TTC549 (cell line): ENCODE data around the gene GCNT4.

ENCODE experiments used
- FAIRE-seq: peaks from 2 replicates; lab custom pipeline; 2012; peaks lifted over from hg19 to GRCh38; lab: Jason Lieb, UNC

GCNT4 gene

DNA sequence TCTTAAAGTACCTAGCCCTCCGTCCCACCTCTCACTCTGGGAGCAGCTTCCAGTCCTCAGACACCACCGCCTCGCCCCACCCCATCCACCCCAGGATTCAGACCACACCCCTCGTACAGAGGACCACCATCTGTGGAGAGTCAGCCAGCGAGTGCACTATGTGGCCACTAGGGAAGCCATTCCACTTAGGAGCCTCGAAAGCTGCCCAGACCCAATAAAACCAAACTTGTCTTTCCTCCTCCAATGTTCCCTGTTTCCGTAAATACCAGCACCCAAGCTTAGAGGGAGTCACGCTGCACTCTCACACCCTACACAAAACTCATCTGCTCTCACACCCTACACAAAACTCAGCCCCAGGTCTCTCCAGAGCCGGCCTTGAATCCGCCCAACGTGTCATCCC lies 1.9 kb downstream of the GCNT4 start:
- FAIRE-seq = no peak

DNA sequence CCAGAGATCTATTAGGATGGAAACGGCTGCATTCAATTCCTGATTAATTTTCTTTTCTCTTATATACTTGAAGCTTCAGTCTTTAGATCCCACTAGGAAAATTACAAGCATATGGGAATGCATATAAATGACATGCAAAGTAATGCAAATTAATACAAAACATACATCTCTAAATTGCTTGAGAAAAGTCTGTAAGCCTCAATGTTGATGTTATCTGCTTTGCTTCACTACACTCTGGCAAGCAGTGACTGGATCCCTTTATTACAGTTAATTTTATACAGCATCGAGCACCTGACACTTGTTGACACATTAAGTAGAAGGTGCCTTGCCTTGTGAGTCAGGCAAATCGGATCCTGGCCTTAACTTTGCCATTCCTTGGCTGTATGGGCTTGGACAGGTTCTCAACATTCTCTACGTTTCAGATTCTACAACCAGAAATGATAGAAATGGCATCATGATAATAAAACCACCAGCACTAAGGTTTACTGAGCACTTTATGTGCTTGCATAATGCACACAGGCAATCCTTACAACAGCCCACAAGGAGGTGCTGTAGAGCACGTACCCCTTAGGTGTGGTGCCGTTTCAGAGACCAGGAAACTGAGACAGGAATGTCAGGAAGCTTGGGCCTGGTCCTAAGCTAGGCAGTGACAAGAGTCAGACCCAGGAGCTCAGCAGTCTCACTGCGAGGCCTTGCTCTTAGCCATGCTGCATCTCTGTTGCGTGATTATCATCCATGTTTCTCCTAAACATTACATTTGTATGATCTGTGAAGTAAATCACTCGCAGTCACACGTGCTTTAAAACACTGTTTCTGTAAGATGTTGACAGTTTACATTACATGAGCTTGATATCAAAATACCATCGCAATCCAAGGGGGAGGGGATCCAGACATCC lies 2.7 kb downstream of the GCNT4 start:
- no peak for FAIRE-seq

DNA sequence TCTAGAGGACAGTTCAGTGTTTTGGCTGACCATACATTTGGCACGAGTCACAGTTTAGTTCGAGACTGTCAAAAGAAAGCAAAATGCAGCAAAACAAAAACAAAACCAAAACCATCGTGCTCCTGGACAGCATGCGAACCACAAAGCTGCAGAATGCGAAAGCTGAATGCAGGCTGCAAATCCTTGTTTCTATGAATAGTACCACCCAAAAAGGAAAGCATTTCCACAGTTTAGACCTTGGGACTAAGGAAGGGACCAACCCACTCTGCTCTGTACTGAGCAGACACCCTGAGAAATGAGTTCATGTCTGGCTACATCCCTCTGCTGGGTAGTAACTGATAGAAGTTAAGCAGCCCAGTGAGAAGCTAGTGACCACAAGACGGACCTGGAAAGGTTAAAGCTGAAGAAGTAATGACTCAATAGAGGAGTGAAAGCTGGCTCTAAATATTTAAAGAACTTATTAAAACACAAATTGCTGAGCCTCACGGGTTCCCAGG lies 3.9 kb downstream of the GCNT4 start:
- no peak for FAIRE-seq

DNA sequence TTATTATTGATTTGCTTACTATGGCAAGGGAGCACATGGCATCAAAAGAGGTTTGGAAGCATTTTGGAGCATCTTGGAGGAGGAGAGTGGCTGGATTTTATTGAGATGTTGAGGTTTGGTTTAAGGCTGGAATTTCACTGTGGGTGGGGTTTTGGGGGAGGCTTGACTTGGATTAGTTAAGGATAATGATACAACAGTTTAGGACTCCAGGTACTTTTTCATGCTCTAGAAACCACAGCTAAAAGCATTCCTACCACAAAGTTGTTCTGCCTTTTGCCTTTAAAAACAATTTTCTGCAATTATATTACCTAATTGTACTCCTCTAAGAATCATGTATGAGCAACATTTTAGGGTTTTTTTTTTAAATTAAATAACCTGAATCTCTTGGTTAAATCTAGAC lies 5.0 kb downstream of the GCNT4 start:
- FAIRE-seq = no peak

DNA sequence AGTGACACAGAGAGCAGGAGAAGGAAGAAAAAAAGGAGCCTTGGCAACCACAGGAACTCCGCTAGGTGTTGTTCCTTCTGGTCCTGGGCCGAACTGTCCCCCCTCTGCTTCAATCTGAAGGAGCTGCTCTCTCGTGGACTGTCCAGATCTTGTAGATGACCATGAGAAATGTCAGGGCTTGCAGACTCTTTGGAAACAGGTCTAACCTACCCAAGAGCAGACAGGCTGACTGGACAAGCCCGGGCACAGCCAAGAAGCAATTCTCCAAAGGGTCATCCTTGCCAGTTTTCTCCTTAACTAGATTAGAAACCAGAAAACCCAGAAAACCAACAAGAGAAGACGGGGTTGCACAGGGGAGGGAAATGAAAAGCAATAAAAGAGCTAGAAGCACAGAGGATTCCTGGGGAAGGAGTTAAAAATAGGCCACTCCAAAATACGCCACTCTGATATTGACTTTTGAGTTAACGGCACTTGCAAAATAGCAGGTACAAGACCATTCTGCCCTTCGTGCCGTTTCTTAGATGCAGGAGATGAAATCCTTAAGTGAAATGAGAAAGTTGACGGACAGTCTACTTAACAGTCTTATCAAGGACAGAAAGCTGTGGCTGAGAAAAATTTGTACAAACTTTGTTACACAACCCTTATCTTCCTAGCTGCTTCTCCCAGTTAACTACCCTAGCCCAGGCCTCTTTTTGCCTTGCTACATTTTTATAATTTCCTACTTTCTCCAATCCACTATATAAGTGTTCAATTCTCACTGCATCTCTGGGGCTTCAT lies 5.8 kb downstream of the GCNT4 start:
- no peak for FAIRE-seq

DNA sequence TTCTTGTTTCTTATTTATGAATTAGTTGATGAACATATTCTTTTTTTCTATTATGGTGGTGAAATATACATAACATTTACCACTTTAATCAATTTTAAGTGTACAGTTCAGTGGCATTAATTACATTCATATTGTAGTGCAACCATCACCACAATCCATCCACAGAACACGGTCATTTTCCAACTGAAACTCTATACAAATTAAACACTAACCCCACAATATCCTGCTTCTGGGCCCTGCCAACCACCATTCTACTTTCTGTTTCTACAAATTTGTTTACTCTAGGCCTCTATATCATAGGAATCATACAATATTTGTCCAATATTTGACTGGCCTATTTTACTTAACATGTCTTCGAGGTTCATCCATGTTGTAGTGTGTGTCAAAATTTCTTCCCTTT lies 7.3 kb downstream of the GCNT4 start:
- FAIRE-seq = no peak

DNA sequence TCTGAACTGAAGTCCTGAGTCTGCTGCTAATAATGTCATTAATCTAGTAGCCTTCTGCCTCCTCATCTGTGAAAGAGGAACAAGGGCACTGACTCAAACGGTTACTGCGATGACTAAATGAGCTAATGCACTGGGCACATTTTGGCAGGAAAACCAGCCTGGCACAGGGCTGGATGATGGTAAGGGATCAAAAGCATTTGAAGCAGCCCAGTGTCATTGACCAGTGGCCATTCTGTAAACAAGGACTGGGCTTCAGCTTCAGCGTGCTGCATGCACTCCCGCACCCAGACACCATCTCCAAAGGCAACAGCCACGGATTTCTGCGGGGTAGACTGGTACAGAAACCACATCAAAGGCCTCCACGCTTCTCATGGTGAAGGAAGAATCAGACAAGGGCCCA lies 8.0 kb downstream of the GCNT4 start:
- FAIRE-seq = no peak

DNA sequence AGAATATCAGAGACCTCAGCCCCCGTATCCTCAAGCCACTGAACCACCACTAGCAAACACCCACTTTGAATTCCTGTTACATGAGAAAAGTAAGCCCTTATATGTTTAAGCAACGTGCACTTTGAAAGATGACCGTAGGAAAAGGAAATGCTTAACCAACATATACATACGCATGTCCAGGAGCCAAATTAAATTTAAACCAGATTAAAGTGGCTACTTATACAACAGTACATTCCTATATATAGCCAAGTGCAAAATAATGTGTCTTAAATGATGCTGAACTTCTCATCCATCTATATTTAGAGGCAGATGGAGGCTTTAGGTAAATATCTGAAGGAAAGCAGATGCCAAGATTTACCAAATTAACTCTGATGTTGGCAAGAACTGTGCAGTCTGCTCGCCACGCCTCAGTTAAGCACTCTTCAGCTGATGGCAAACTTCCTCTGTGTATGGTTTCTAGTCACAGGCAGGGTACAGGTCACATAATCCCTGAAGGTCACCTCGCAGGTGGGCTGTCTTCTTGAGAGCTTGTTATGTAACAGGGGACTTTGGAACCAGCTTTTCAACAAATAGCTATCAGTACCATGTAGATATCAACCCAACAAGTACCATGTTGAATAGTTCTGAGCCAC lies 8.6 kb downstream of the GCNT4 start:
- no peak for FAIRE-seq

DNA sequence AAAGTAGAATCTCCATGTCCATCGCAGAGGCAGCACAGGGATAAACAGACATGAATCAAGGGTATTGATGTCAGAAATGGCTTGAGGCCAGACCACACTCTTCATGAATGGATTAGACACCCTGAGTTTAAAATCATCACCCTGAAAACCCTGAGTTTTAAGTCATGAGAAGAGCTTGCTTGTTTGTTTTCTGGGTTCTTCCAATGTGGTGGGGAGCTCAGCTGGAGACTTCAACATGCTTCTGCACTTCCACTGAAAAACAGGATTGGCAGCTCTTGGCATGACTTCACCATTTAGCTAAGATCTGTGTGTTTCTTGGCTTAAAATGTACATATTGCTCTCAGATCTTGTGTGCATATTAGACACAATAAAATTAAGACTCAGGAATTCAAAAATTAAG lies 9.8 kb downstream of the GCNT4 start:
- FAIRE-seq = no peak

DNA sequence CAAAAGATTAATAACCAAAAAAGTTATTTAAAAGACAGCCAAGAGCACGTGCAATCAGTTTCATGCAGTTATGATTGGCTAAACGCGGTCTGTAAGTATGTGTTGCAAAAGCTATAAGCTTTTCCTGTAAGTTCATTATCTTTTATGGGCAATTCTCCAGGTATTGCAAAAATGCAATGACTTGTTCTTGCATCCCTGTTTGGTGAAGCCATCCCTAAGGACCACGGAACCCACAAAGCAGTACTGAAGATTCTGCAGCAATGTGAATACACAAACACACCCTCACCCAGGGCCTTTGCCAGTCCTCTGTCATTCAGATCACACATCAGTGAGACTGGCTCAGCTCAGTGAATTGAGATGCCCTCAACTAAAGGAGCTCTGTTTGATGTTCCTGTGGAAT lies 11.4 kb downstream of the GCNT4 start:
- FAIRE-seq = no peak

DNA sequence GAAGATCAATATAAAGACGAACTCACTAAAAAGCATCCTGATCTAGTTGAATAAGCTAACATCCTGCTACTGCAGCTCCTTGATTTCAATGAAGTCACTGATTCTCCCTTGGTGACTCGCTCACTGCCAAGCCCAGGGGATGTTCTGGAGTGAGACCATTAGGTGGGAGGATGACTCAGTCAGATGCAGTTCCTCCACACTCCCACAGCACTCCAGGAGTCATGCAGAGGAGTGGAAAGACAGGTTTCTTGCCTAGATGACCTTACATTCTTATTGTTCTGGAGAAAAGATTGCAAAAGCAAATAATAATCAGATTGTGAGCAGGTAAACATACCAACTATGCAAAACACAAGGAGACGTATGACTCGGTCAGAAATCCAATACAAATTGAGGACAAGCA lies 15.3 kb downstream of the GCNT4 start:
- FAIRE-seq = no peak

DNA sequence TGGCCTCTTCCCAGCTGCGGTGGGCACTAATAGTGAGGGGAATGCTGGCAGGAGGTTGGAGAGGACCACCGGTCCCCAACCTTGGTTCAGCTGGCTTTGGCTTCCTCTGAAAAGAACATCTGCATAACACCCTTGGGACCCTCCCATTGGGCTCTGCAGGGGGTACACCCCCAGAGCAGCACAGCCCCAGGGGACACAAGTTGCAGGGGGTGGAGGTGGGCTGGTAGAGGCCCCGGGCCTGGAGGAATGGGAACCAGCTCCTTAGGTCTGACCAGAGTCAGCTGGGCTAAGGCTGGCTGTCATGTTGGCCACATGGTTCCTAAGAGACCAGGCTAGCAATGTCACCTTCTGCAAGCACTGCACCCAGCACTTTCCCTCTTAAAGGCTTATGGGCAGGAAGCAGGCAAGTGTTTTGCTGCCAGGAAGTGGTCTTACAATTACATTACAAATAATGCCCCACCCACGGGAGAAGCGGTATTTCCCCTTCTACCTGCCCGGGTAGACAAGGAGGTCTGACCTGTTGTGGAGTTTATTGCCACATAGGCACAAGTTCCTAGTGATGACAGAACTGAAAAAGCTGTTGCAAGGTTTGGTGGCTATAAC lies 18.1 kb downstream of the GCNT4 start:
- no peak for FAIRE-seq

DNA sequence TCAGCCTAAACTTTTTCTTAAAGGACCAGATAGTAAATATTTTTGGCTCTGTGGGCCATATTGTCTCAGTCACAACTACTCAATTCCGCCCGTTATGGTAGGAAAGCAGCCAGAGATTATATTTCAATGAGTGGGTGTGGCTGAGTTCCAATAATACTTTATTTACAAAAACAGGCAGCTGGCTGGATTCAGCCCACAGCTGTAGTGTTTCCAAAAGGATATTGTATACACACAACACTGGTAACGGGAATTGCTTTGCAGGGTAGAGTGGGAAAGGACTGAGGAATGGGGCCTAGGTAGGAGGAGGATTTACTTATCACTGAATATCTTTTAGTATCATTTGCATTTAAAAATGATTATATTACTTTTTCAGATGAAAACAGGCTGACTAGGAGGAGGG lies 21.0 kb downstream of the GCNT4 start:
- no peak for FAIRE-seq

DNA sequence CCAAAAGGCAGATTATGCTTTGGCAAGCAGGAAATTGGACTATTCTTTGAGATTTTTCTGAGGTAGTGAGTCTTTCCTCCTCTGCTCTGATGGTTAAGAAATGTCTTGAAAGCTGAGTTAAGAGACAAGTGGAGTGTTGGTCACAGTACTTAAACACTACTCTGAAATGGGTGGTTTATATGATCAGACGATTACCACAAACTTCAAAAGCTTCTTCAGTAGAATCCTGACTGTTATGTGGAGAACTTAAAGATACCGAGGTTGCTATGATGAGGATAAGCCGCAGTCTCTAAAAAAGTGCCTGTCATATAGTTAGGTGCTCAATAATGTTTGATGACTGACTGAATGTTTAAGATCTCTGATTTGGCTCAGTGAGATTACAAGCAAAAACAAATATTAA lies 24.3 kb downstream of the GCNT4 start:
- FAIRE-seq = no peak

DNA sequence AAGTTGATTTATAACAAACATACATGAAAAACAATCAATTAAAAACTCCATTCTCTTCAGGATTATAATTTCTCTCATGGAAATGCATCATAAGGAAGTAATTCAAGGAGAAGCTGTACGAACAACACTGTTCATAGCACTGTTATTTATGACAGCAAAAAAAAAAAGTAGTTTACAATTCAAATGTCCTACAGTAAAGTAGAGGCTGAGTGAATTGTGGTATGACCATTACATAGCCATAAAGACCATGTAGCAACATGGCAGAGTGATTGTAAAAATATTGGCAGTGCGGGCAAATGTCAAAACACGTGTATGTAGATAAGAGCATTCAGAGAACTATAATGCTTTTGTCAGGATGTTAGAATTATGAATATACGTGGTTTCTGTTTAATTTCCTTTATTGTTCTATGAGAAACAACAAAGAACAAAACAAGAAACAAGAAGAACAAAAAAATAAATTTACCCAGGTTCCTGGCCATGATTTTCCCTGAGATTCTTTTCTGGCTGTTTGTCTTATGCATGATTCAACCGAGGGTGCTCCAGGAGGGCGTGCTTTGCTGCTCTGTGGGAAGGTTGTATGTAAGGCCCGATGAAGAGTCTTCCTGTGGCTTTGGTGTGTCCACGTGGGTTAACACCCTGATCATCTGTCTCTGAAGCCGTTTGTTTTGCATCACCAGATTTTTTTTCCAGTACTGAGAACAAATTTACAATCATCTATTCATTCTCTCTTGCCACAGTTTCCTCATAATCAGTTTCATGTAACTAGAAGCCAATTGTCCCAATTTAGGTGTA lies 28.8 kb downstream of the GCNT4 start:
- no peak for FAIRE-seq

DNA sequence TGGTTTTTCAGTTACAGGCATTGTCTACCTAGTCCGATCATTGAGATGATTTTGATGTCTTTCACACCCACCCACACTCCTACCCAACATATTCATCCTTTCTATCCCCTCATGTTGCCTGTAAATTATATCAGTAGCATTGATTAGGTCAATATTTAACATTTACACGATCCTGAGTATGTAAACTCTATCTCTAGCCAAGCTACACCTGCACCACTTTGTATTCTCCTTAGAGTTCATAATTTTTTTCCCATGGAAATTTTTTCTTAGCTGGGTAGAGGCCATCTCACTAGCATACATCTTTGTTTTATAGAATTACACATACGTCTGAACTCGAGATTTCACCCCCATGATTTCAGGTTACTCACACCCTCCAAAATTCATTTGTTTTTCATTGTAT lies 30.6 kb downstream of the GCNT4 start:
- no peak for FAIRE-seq

DNA sequence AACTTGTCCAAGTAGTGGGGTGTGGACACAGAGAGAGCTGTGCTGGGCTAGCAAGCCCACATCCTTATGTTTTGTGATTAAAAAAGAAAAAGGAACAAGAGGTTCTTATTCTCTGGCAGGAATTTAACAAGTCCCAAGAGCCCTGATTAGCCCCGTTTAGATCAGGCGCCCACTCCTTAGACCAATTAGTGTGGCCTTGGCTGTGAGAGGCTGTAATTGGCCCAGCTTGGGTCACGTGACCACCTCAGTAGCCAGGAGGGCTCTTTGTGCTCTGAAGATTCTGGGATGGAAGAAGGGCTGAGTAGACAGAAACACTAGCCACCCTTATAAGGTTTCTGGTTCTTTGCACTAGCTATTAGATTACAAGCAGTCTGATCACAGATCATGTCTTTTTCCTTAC lies 31.1 kb downstream of the GCNT4 start:
- FAIRE-seq = no peak

DNA sequence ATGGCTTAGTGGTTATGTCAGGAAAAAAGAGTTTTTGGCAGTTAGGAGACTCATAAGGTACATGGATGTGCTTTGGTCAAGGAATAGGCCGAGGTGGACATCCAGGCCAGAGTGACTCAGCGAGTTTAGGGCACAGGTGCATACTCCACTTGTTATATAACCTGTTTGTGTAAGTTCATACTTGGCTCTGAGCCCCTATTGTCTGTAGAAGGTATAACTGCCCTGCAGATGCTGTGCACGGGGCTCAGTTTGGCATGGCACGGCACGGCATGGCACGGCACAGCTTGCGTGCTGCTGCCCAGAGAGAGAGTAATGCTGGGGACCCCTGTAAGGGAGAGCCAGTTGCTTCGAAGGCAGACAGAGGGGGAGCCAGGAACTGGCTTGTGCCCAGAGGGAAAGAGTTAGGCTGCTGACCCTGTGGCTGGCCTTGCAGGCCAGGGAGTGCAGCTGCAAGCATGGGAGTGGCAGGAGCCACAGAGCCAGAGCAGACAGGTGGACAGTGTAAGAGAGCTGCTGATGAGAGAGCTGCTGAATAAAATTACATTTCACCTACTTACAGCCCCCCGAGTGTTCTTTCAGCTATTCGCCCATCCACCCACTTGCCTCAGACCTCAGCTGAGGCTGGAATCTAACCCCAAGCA lies 32.2 kb downstream of the GCNT4 start:
- no peak for FAIRE-seq

DNA sequence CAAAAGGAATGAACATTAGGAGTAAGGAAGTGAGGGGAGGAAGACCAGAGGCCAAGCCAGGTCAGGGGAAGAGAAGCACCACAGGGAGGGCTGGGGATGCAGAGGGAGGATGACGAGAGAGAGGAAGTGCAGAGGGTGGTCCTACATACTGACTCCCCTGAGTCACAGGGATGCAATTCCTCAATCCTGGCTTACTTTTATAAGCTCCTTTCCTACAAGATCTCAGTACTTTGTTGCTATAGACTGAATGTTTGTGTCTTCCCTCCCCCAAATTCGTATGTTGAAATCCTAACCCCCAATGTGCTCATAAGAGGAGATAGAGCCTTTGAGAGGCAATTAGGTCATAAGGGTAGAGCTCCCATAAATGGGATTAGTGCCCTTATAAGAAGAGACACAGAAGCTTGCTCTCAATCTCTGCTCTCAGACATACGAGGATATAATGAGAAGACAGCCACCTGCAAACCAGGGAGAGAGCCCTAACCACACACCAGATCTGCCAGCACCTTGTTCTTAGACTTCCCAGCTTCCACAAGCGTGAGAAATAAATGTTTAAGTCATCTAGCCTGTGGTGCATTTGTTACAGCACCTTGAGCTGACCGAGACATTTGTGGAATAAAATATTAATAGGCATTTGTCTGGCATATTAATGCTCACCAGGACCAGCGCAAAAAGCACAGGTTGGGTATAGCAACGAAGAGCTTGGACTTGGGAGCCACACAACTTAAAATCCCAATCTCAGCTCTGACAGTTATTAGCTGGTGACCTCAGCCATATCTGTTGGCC lies 33.4 kb downstream of the GCNT4 start:
- no peak for FAIRE-seq

DNA sequence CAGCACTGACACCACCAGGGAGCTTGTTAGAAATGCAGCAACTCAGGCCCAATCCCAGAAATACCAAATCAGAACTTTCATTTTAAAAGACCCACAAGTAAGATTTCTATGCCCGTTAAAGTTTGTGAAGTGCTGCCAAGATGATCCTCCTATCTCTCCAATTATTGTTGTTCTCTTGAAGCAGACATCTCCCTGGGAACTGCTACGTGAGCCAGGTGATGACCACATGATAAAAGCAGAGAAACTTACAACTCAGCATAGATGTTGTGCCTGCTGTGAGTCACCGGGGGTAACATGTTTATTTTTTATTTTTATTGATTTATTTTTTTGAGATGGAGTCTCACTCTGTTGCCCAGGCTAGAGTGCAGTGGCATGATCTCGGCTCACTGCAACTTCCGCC lies 34.4 kb downstream of the GCNT4 start:
- no peak for FAIRE-seq

DNA sequence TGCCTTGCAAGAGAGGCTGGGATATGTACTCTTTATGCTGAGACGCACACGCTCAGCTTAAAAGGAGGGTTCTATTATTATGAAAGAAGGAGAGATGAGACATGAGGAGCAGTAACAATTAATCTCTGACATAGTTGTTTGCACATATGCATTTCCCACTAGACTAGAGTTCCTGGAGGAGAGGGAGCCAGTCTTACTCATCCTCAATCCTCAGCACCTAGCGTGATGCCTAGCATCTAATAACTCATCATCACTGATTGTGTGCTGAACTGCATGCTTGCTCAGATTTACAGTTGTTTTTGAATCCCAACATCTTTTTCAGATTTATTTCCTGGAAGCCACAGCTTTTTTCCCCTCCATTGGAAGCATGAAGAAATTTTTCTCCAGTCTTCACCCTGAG lies 35.5 kb downstream of the GCNT4 start:
- FAIRE-seq = no peak
